Inflammatory macrophage (primary cell): ENCODE results near the gene FNDC1.
"Not testable (repeated sequence)": the region's sequence is repeated elsewhere in the genome, so short reads cannot be mapped to it uniquely, and the experiment has no call there.

Experiments
- DNase-seq, 2 donors: peaks; one replicate each; pipeline ENCODE4 v3.0.0-alpha.2; 2020 to 2022

Gene FNDC1

DNA sequence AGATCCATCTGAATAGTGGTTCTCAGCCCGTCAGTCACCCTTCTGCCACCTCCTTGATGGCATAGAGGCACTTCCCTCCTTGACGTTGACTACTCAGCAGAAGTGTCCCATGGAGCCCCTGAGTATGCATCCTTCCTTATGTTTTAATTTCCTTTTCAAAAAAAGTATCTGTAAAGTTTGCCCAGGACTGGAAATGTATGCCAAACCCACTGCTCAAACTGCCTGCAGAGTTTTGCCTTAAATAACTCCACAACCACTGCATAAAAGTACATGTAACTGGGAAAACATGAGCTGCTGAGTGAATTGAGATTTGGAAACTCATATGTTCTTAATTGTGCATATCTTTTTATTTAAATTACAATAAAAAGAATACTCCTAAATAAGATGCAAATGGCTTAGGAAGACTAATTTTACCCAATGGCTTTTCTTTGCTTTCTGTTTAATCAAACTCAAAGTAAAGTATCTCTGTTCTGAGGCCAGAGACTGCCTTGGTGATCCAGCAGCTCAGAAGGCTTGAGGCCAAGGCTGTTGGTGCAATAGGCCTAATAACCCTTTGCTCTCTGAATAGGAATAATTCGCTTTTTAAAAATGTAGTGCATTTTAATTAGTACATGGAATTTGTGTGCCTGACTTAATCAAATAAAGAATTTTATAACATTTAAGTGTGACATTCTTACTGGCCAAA is 90.4 kb downstream of the FNDC1 start:
- no peak for DNase-seq

DNA sequence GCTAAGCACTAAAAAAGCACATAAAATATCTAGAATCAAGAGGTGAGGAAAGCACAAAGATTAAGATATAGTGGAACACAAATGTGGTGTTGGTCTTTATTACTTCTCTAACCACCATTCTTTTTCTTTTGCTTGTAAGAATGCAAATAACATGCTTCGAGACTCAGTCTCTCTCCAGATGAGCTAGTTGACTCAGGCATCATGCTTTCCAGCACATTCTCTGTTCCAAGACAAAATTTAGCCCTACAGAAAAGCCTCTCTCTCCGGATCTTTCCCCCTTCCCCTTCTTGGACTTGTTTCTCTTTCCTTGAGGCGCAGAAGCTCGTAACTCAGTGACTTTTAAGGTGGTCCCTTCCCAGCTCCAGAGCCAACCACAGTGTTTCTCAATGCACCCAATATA is 91.0 kb downstream of the FNDC1 start:
- DNase-seq: no peak

DNA sequence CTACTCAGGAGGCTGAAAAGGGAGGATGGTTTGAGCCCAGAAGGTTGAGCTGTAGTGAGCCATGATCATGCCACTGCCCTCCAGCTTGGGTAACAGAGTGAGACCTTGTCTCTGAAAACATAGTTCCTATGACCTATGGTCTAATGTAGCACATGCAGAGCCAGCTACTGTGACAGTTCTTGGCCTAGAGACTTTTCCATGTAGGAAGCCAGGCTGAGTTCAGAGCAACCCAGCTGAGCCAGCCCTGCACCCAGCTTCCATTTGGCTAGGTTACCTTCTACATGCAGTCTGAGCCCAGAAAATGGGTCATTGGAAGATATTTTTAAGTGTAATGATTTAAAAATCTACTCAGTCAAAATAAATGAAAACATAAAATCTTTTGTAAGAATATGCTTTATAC is 92.8 kb downstream of the FNDC1 start:
- DNase-seq: no peak

DNA sequence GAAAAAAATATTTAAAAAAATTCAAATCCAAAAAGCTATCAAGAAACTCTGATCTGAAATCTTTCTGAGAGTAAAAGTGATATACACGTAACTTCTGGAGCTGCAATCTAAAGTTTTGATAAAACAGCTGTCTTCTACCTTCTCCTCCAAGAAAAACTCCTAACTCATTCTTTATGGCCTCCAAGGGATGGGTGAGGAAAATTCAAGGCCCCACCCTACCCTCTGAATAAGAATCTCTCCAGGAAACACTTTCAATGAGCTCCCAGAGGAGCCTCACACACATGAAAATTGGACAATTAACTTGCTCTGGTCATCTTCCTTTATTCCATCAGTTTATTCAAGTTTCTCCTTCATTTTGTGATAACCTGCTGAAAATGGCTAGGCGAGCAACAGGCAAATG is 93.4 kb downstream of the FNDC1 start:
- DNase-seq: no peak

DNA sequence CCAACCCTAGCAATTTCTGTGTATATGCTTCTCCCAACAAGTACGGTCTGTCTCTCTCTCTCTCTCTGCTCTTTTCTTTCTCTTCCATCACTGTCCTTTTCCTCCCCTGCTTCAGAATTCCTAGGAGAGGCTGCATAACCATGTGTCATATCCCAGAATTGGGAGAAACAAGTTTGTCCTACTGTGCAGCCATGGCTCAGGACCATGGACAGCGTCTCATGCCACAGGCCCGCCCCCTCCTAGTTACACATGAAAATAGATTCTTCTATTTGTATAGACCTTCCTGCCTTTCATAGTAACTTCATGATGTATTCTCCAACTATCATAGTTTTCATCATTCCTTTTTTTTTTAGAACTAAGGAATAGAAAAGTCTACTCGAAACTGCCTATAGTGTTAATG is 98.0 kb downstream of the FNDC1 start:
- no peak for DNase-seq

DNA sequence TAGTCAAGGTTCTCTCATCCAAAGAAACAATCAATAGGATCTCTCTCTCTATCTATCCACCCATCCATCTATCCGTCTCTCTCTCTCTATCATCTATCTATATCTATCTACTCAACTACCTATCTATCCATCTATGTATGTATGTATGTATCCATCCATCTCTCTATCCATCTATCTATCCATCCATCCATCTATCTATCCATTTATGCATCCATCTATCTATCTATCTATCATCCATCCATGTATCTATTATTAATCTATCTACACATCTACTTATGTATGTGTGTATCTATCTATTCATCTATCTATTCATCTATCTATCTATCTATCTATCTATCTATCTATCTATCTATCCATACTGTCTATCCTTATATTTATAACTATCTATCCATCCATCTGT is 99.3 kb downstream of the FNDC1 start:
- no peak for DNase-seq

DNA sequence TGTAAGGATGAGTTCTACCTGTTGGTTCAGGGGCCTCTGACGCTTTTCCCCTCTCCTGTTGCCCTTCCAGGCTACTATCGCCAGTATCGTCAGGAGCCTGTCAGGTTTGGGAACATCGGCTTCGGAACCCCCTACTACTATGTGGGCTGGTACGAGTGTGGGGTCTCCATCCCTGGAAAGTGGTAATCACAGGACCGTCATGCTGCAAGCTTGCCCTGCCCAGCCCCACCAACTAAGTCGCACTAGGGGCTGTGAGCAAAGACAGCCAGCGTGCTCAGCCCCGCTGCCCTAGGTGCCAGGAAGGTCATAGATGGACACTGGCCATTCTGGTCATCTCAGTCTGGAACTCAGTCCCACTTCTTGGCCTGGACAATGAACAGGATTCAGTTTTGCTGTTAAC is 102.1 kb downstream of the FNDC1 start:
- no peak for DNase-seq

DNA sequence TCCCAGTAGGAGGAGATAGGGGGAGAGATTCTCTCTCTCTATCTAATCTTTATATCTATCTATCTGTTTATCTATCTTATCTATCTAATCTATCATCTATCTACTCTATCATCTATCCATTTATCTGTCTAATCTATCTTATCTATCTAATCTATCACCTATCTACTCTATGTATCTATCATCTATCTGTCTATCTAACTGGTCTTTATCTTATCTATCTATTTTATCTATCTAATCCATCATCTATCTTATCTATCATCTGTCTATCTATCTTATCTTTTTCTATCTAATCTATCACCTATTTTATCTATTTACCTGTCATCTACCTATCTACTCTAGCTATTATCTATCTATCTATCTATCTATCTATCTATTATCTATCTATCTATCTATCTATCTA is 109.4 kb downstream of the FNDC1 start:
- DNase-seq: no peak

DNA sequence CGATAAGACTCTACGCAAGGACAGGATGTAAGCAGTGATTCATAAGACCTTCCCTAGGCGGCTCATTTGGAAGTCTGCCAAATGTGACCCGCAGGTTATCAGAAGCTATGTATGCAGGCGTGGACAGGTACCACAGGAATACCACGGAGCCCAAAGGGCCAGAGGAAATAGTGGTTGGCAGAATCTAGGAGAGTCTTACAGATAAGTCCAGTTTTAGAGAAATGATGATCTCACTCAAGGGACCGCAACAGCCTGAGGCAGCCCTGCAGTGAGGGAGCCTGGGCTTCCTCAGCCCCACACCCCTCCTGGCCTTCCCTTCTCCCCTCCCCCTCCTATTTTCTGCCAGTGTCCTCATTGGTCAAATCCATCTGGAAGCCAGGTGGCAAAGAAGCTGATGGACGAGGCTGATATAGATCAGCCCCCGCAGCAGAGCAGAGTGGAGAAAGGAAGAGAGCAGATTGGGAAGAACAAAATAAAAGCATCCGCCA is 110.6 kb downstream of the FNDC1 start:
- DNase-seq: no peak

DNA sequence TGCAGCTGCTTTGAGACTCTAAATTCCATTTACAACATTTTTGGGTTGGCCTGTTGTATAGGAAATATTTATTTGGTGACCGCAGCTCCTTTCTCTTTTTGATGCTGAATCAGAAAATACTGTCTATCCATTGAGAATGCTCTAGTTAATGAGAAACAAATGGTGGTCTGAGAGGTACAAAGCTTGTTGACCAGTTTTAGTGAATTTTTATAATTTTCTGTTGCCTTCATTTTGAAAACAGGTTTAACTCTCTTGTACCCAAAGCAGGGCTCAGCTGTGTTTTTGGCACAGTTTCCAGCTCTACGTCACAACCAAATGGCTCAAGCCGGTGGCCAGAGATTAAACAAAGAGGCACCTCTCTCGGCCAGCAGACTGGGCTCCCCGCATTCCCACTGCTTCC is 113.2 kb downstream of the FNDC1 start:
- no peak for DNase-seq

DNA sequence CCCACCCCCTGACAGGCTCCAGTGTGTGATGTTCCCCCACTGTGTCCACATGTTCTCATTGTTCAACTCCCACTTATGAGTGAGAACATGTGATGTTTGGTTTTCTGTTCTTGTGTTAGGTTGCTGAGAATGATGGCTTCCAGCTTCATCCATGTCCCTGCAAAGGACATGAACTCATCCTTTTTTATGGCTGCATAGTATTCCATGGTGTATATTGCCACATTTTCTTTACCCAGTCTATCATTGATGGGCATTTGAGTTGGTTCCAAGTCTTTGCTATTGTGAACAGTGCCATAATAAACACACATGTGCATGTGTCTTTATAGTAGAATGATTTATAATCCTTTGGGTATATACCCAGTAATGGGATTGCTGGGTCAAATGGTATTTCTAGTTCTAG is 115.5 kb downstream of the FNDC1 start:
- not testable (repeated sequence) for DNase-seq

DNA sequence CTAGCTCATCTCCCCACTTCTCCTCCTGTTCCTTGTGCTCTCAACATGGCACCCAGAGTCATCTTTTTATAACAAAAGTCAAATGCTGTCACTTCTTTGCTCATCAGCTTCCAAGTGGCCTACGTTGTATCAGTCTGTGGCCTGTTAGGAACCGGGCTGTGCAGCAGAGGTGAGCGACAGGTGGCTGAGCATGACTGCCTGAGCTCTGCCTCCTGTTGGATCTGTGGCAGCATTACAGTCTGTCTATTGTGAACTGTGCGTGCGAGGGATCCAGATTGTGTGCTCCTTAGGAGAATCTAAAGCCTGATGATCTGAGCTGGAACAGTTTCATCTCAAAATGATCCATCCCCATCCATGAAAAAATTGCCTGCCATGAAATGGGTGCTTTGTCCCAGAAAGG is 129.6 kb downstream of the FNDC1 start:
- DNase-seq: no peak

DNA sequence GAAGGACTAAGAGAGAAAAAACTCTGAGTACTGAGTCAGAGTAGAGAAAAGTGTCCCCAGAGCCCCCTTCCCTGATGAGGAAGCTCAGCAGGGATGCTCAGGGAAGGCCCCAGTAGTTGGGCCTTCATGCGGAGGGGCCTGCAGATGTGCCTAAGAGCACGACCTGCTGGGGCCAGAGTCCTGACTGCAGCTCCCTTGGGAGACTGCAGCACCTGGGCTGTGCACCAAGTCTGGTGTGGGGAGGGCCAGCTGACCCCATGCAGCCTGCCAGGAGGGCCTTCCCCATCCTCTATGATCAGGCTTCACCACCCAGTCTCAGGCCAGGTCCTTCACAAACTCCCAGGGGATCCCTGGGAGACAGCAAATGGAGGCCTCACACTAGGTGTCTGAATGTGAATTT is 130.4 kb downstream of the FNDC1 start:
- DNase-seq: no peak

DNA sequence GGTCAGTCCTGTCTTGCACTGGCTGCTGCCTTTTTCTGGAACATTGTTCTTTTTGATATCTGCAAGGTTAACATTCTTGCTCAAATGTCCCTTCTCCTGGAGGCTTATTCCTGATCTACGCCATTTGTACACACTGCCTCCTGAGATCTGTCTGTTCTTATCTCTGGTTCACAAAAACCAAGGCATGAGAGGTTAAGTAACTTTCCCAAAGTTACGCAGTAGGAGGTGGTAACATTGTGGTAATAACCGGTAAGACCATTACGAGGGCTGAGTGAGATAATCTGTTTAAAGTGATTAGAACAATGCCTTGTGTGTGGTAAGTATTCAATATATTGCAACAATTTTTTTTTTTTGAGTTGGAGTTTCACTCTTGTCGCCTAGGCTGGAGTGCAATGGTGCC is 132.1 kb downstream of the FNDC1 start:
- no peak for DNase-seq

DNA sequence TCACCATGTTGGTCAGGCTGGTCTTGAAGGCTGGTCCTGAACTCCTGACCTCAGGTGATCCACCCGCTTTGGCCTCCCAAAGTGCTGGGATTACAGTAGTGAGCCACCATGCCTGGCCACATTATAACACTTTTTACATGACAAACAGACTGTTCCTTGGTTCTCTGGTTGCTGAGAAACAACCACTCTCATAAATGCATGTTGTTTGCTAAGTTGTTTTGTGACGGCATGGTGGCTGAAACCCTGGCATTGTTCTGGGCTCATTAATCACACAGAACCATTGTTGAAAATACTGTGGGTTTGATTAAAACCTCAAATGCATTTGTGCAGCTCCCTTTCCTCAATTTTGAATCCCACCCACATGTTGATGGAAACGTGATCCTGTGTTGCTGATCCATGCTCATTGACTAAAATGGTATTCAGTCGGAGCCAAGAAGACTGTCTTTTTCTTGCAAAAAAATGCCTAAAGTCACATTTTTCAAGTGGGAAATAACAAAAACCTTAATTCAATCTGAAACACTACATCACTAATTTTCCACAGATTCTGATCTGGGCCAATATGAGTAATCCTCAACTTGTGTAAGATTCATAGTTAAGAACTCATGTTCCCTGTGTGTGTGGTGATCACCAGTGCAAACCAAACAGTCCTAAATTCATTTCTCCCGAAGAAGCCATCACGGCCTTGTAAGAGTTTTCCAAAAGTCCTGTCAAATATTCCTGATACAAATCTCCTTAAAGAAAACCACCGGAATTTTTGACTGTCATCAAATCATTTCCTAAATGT is 132.8 kb downstream of the FNDC1 start:
- no peak for DNase-seq

DNA sequence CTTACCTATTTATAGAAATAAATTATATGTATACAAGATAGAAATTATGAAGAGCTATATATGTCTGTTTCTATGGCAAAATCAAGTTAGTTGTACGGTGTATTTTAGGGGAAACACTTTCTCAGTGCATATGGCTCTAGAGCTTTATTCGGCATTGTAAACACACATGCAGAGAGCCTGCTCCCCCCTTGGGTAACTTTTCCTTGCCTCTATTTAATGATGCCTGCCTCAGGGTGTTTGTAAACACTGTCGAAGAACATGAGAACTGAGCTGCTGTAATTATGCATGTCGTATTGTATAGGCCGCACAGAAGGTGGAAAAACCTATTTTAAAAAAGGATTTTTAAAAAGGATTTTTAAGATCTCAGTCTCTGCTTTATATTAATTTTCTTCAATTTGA is 133.4 kb downstream of the FNDC1 start:
- no peak for DNase-seq

DNA sequence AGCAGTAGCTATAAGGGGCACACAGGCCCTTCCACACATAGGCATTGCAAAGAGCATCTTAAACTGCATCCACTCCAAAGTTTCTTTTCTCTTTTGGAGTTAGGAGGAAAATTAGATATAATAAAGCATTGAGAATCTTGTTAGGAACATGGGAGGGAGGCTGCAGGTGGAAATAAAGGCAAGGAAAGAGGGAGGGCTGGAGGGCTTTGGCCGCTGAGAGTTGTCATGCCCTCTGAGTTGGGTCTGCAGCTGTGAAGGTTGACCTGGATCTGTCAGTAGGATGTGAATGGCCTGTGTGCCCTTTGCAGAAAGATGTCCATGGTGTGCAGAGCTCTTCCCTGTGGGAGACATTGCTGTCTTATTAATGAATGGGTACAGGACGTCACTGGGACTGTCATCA is 134.0 kb downstream of the FNDC1 start:
- DNase-seq: no peak

DNA sequence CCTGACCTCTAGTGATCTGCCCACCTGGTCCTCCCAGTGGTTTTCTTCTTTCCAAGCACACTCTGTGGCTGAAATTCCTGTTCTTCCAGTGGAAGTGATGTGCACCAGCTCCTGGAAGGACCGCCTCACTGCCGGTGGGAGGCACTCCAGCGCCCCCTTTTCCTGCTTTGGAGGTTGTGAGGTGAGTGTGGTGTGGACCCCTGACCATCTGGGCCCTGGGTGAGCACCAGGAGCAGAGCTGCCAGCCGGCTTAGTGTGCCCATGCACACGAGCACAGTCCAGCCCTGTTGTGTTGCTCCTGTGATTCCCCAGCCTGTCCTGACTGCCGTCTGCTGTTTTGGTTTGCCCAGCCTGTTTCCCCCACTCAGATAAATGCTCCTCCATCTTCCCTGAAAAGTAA is 134.6 kb downstream of the FNDC1 start:
- no peak for DNase-seq

DNA sequence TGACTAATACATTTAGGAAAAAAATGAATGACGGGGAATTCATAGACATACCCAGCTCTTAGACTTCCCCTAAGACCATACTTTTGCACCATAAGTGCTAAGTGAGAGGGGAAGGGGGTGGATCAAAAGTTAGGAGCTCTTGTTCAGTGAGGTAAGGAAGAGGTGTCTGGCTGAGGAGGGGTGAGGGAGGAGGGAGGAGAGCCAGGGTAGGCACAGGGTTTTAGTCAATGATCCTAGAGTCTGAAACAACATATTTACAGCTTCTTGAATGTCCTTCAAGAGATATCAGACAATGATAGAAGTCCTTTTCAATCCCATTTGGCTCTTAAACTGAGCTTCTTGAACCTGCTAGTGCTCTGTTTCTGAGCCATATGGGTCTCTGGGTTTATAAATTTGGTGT is 135.4 kb downstream of the FNDC1 start:
- no peak for DNase-seq

DNA sequence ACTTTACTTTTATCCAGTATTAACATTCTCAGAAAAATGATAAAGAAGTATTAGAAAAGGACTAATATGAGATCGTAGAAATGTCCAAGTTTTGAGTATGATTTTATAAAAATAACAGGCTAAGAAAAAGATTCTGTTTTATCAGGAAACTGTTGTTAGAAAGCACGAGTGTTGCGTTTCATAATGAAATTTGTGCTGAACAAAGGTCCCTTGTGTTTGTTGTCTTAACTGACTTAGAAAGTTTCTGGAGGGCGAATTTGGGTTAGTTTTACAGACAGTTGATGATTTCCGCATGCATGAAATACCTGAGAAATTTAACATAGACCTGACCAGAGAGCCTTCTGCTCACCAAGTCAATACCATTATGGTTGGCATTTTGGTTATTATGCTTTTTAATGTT is 136.0 kb downstream of the FNDC1 start:
- DNase-seq: no peak

DNA sequence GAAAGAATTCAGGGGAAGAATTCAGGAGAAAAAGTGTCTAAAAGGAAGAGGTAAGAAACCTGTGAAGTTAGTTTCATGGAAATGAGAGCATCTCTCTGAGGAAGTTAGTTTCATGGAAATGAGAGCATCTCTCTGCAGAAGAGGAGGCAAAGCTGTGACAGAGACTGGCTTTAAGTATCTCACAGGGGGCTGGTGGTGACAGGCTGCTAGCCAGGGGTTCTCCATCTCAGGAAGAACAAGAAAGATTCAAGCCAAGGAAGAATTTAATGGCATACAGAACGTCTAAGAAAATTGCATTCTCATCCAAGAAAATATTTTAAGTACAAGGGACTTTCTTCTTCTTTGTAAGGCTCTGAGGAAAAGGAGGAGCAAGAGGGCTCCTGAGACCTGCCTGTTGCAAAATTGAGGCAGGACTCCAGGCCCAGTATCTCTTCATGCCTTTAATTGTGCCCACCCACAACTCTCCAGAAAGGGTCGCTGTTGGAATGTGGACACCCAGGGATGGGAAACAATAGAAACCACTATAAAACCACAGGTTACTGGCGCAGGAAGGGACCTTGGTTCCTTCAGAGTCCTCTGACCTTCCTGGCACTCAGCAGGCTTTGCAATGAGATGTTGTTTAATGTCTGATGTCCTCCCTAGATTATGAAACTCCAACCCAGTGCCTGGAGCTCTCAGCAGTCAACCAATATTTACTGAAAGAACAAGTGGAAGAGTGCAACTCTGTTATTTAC is 136.8 kb downstream of the FNDC1 start:
- DNase-seq: no peak

DNA sequence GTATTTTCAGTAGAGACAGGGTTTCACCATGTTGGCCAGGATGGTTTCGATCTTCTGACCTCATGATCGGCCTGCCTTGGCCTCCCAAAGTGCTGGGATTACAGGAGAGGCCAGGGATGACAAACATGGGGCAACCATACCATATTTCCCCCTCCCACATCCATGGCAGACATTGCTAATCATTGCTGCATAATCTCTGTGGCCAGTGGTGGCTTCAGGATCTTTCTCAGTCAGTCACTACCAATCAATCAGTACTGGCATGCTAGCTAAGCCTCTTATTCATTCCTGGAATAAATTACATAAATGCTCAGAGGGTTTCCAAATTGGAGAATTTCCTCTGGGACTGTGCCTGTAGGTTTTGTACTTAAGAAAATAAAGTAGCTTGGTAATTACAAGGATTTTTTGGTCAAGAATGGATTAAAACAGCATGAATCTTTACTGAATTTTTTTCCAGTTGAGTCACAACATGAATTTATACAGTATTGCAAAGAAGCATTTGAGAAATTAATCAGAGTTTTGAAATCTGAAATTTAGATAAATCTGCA is 138.1 kb downstream of the FNDC1 start:
- DNase-seq: no peak

DNA sequence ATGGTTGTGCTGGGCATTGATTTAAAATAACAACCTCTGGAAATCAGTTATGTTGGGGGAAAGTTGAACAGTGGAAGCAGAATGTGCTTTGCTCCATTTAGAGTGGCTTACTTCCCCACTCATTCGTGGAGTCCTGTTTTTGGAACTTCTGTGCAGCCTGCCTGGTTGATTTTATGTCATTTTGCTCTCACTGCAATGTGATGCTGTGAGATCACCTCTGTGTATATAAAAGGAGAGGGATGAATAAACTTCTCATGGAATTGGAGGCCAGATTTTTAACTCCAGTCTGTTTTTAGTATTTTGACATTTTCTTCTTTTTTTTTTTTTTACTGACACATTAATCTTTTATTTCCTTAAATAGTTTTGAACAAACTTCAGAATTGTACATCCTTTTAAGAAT is 139.0 kb downstream of the FNDC1 start:
- no peak for DNase-seq

DNA sequence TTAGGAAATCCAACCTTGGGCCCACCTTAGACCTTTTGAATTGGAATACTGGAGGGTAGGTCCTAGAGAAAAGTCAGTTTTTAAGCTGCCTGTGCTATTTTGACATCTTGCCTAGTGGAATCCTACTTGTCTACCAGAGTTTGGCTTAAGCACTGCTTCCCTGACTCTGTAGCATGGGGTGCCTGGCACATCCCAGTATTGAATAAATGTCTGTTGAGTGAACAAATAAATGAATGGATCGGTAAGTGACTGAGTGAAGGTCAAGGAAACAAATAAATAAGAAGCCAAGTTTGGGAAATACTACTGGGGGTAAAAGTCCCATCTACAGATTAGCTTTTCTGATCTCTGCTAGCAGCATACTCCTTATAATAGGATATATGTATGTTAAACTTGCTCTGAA is 140.5 kb downstream of the FNDC1 start:
- no peak for DNase-seq
